Measurements from ENCODE around the gene SLC4A8. TPM values are rescaled to one million over a fixed set of nuclear protein-coding genes. Genes with fewer than 3 reads are reported as not detected.

SLC4A8 gene
- total RNA-seq, 1 donor from 2014 or later = 18.5 TPM

- Mint-ChIP-seq H3K36me3 (no peaks in the 10 kb centered on the region), H3K27ac (no peak overlapping the region), H3K9me3 (no peaks in the 10 kb centered on the region), H3K4me3 (no peak overlapping the region), H3K27me3 (no peaks in the 10 kb centered on the region), H3K4me1 (ENCODE audit: unreplicated experiment) (peaks cover 14% of the 10 kb centered on the region)
- no peak for DNase-seq (ENCODE audit: extremely low spot score, unreplicated experiment)
- no peak for TF ChIP-seq CTCF (conservative IDR thresholded peaks at IDR 0.05)
Measured at GRCh38 chr12:51409846-51410245, 14.8 kb upstream of the SLC4A8 start.

GRCh38 chr12:51413149-51413548 is 11.5 kb upstream of the SLC4A8 start:
- no peak for DNase-seq (ENCODE audit: extremely low spot score, unreplicated experiment)
- Mint-ChIP-seq H3K27me3 (no peaks in the 10 kb centered on the region), H3K4me3 (no peak overlapping the region), H3K4me1 (ENCODE audit: unreplicated experiment) (peaks cover 4% of the 10 kb centered on the region), H3K36me3 (no peaks in the 10 kb centered on the region), H3K9me3 (no peaks in the 10 kb centered on the region), H3K27ac (no peak overlapping the region)
- no peak for TF ChIP-seq CTCF (conservative IDR thresholded peaks at IDR 0.05)

- H3K36me3 Mint-ChIP-seq = no peaks in the 10 kb centered on the region
- no peaks in the 10 kb centered on the region for H3K27me3 Mint-ChIP-seq
- H3K4me1 Mint-ChIP-seq (ENCODE audit: unreplicated experiment) = peaks cover 4% of the 10 kb centered on the region
- no peaks in the 10 kb centered on the region for H3K9me3 Mint-ChIP-seq
- H3K27ac Mint-ChIP-seq = no peak overlapping the region
- H3K4me3 Mint-ChIP-seq = no peak overlapping the region
- TF ChIP-seq CTCF (conservative IDR thresholded peaks at IDR 0.05) = no peak
- no peak for DNase-seq (ENCODE audit: extremely low spot score, unreplicated experiment)
Measured at GRCh38 chr12:51413791-51414190, 10.8 kb upstream of the SLC4A8 start.

- no peaks in the 10 kb centered on the region for H3K9me3 Mint-ChIP-seq
- H3K27me3 Mint-ChIP-seq = no peaks in the 10 kb centered on the region
- no peak for TF ChIP-seq CTCF (conservative IDR thresholded peaks at IDR 0.05)
- no peaks in the 10 kb centered on the region for H3K36me3 Mint-ChIP-seq
- no peak overlapping the region for H3K4me3 Mint-ChIP-seq
- peaks cover 14% of the 10 kb centered on the region for H3K4me1 Mint-ChIP-seq (ENCODE audit: unreplicated experiment)
- H3K27ac Mint-ChIP-seq = no peak overlapping the region
- no peak for DNase-seq (ENCODE audit: extremely low spot score, unreplicated experiment)
Measured at GRCh38 chr12:51415931-51416330, 8.7 kb upstream of the SLC4A8 start.

GRCh38 chr12:51417826-51418225 is 6.8 kb upstream of the SLC4A8 start:
- Mint-ChIP-seq H3K4me3 (no peak overlapping the region), H3K9me3 (no peaks in the 10 kb centered on the region), H3K27ac (no peak overlapping the region), H3K36me3 (no peaks in the 10 kb centered on the region), H3K27me3 (no peaks in the 10 kb centered on the region), H3K4me1 (ENCODE audit: unreplicated experiment) (peaks cover 10% of the 10 kb centered on the region)
- no peak for TF ChIP-seq CTCF (conservative IDR thresholded peaks at IDR 0.05)
- DNase-seq (ENCODE audit: extremely low spot score, unreplicated experiment) = no peak

All from type B pancreatic cell (in vitro differentiated cells).